GM12892 (cell line): ENCODE measurements around the gene E2F3.

Experiments
- POLR2A ChIP-seq: IDR thresholded peaks from 2 replicates; pipeline ENCODE4 v1.6.1; 2011; ENCODE audit warnings: low read depth, low read length, control low read depth
- POLR2AphosphoS5 ChIP-seq: IDR thresholded peaks from 2 replicates; pipeline ENCODE4 v1.6.1; 2011; ENCODE audit warnings: low read depth, low read length, control low read depth

GRCh38 chr6:20440296-20440695, 38.6 kb downstream of the E2F3 start:
- TF ChIP-seq POLR2A (no peak), POLR2AphosphoS5 (no peak)
